Ovary (tissue), 1 donor: ENCODE measurements around the gene KCNB1.

Experiments used
- EP300 ChIP-seq: sonication (generic); formaldehyde crosslinking; IDR thresholded peaks from one replicate; pipeline ENCODE4 v1.6.1; 2017; ENCODE audit warnings: antibody characterized with exemption
- POLR2A ChIP-seq: fragments of 450-650 bp; IDR thresholded peaks from one replicate; pipeline ENCODE4 v1.6.1; 2017; ENCODE audit warnings: antibody characterized with exemption, mild to moderate bottlenecking, moderate library complexity

DNA sequence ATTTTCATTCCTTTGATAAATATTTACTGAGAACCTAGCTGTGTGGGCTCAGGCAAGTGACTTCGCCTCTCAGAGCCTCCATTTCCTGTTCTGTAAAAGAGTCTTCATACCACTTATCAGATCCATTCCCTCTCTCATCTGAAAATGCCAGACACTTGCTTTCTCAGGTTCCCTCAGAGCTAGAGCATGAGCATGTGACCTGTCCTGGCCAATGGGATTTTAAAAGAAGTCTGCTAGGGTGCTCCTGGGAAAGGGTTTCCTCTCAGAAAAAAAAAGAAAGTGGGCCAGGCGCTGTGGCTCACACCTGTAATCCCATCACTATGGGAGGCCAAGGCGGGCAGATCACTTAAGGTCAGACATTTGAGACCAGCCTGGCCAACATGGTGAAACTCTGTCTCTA, 5.3 kb downstream of the KCNB1 start:
- no peak for TF ChIP-seq EP300
- TF ChIP-seq POLR2A, result no peak
